Astrocyte of the spinal cord (primary cell): Measurements from ENCODE around the gene RBM33.

Experiments used
- DNase-seq: peaks from one replicate; pipeline ENCODE4 v3.0.0; 2011; ENCODE audit warnings: low read depth, low spot score
- H3K4me3 ChIP-seq: 2 replicates; pipeline ENCODE4 v1.5.1; 2011; ENCODE audit warnings: low read depth, mild to moderate bottlenecking, low read length, moderate library complexity
- CTCF ChIP-seq: IDR thresholded peaks from 2 replicates; pipeline ENCODE4 v1.5.1; 2012; ENCODE audit warnings: low read depth, mild to moderate bottlenecking, low read length, inconsistent platforms
- in situ Hi-C: cut with HindIII; loops from 2 replicates; pipeline ENCODE4 v1.10.0; 2017; ENCODE audit warnings: low sequenced_read_pairs

Gene RBM33

GRCh38 chr7:155761162-155761561 lies 116.7 kb downstream of the RBM33 start:
- in situ Hi-C loops, result no loop called here
- H3K4me3 ChIP-seq, result no peak overlapping the region
- DNase-seq, result no peak
- TF ChIP-seq CTCF, result no peak

- no peak for TF ChIP-seq CTCF
- peak; percentile 37 for DNase-seq
- H3K4me3 ChIP-seq, result no peak overlapping the region
- in situ Hi-C loops, result no loop called here
Measured at GRCh38 chr7:155762036-155762435, 117.6 kb downstream of the RBM33 start.

GRCh38 chr7:155762655-155763054 lies 118.2 kb downstream of the RBM33 start:
- TF ChIP-seq CTCF, result no peak
- in situ Hi-C loops, result no loop called here
- DNase-seq, result no peak
- no peak overlapping the region for H3K4me3 ChIP-seq

GRCh38 chr7:155763122-155763521 lies 118.7 kb downstream of the RBM33 start:
- in situ Hi-C loops, result no loop called here
- H3K4me3 ChIP-seq, result no peak overlapping the region
- no peak for TF ChIP-seq CTCF
- peak; percentile 71 for DNase-seq

- no peak overlapping the region for H3K4me3 ChIP-seq
- peak; percentile 80 for DNase-seq
- TF ChIP-seq CTCF, result no peak
- in situ Hi-C loops, result no loop called here
Measured at GRCh38 chr7:155763691-155764437, 119.4 kb downstream of the RBM33 start.

GRCh38 chr7:155764438-155764793 lies 120.0 kb downstream of the RBM33 start:
- H3K4me3 ChIP-seq, result no peak overlapping the region
- no peak for DNase-seq
- no peak for TF ChIP-seq CTCF

More at GRCh38 chr7:155764438-155764793, 120.0 kb downstream of the RBM33 start:
- in situ Hi-C loops, result no loop called here
